Measurements from ENCODE around the gene PARG.
"Not testable (repeated sequence)": the region's sequence is repeated elsewhere in the genome, so short reads cannot be mapped to it uniquely, and the experiment has no call there.

GRCh38 chr10:49859933-49860332 lies 81.9 kb downstream of the PARG start:
- TF ChIP-seq EZH2, CTCF, EZH2phosphoT487 (IDR thresholded peaks at IDR 0.05): not testable (repeated sequence)

Data from neural progenitor cell (in vitro differentiated cells).